GM18520 (cell line): ENCODE measurements around the gene IGF1R.

Experiments used
- ATAC-seq: cut with Tn5 transposase; IDR thresholded peaks from one replicate; pipeline ENCODE4 v1.9.1; 2021; ENCODE audit not compliant: unreplicated experiment

Gene IGF1R

GRCh38 chr15:98648654-98649471, 524 bp downstream of the IGF1R start:
- peak; percentile 3 for ATAC-seq

GRCh38 chr15:98649472-98650416, 1.4 kb downstream of the IGF1R start:
- no peak for ATAC-seq

GRCh38 chr15:98650417-98651035, 2.2 kb downstream of the IGF1R start:
- no peak for ATAC-seq

GRCh38 chr15:98651036-98651481, 2.7 kb downstream of the IGF1R start:
- no peak for ATAC-seq

GRCh38 chr15:98651581-98652220, 3.4 kb downstream of the IGF1R start:
- ATAC-seq, result no peak

- no peak for ATAC-seq
Observed at GRCh38 chr15:98653686-98654085, 5.3 kb downstream of the IGF1R start.

GRCh38 chr15:98654790-98655360, 6.5 kb downstream of the IGF1R start:
- no peak for ATAC-seq

- ATAC-seq, result no peak
Observed at GRCh38 chr15:98655732-98656131, 7.4 kb downstream of the IGF1R start.

- no peak for ATAC-seq
Observed at GRCh38 chr15:98657721-98658120, 9.4 kb downstream of the IGF1R start.

- ATAC-seq, result peak; percentile 78
Observed at GRCh38 chr15:98658831-98659699, 10.7 kb downstream of the IGF1R start.

GRCh38 chr15:98660055-98660454, 11.7 kb downstream of the IGF1R start:
- no peak for ATAC-seq

GRCh38 chr15:98663045-98663444, 14.7 kb downstream of the IGF1R start:
- ATAC-seq, result no peak

GRCh38 chr15:98663606-98664005, 15.3 kb downstream of the IGF1R start:
- no peak for ATAC-seq

- ATAC-seq, result no peak
Observed at GRCh38 chr15:98666441-98666840, 18.1 kb downstream of the IGF1R start.

- ATAC-seq, result no peak
Observed at GRCh38 chr15:98666841-98667240, 18.5 kb downstream of the IGF1R start.

GRCh38 chr15:98667521-98668179, 19.3 kb downstream of the IGF1R start:
- no peak for ATAC-seq

GRCh38 chr15:98668566-98669308, 20.4 kb downstream of the IGF1R start:
- peak; percentile 63 for ATAC-seq

- ATAC-seq, result no peak
Observed at GRCh38 chr15:98669638-98670037, 21.3 kb downstream of the IGF1R start.
